Measurements from ENCODE around the gene FZR1.

- TF ChIP-seq CTCF (IDR thresholded peaks at IDR 0.05) (no peak), EP300 (IDR thresholded peaks at IDR 0.05) (no peak), POLR2A (IDR thresholded peaks at IDR 0.05) (no peak)
These were observed 33.0 kb downstream of the FZR1 start, which contains the start of gene TEKTIP1 for GRCh38 chr19:3538965-3539755.
